HG02884 (cell line): Measurements from ENCODE around the gene CACNB4.

Experiments
- ATAC-seq: cut with Tn5 transposase; IDR thresholded peaks from one replicate; pipeline ENCODE4 v1.9.1; 2021; ENCODE audit warnings: mild to moderate bottlenecking, moderate library complexity; ENCODE audit not compliant: unreplicated experiment

The CACNB4 gene

GRCh38 chr2:151978709-151979108 lies 120.1 kb downstream of the CACNB4 start:
- ATAC-seq: no peak

GRCh38 chr2:151977631-151978030 lies 121.2 kb downstream of the CACNB4 start:
- ATAC-seq: no peak

- no peak for ATAC-seq
Observed at GRCh38 chr2:151976945-151977353, 121.9 kb downstream of the CACNB4 start.

GRCh38 chr2:151975460-151976414 lies 123.1 kb downstream of the CACNB4 start:
- no peak for ATAC-seq

- ATAC-seq: no peak
Observed at GRCh38 chr2:151974988-151975387, 123.9 kb downstream of the CACNB4 start.

GRCh38 chr2:151973901-151974199 lies 125.0 kb downstream of the CACNB4 start:
- no peak for ATAC-seq

- no peak for ATAC-seq
Observed at GRCh38 chr2:151973013-151973900, 125.6 kb downstream of the CACNB4 start.

GRCh38 chr2:151972241-151973012 lies 126.4 kb downstream of the CACNB4 start:
- ATAC-seq: no peak

- ATAC-seq: no peak
Observed at GRCh38 chr2:151971301-151972051, 127.4 kb downstream of the CACNB4 start.

GRCh38 chr2:151968770-151969470 lies 129.9 kb downstream of the CACNB4 start:
- no peak for ATAC-seq

- ATAC-seq: no peak
Observed at GRCh38 chr2:151967829-151968722, 130.8 kb downstream of the CACNB4 start.

GRCh38 chr2:151965884-151966283 lies 133.0 kb downstream of the CACNB4 start:
- ATAC-seq: no peak

- no peak for ATAC-seq
Observed at GRCh38 chr2:151961558-151961957, 137.3 kb downstream of the CACNB4 start.

- ATAC-seq: no peak
Observed at GRCh38 chr2:151959238-151959637, 139.6 kb downstream of the CACNB4 start.

- ATAC-seq: no peak
Observed at GRCh38 chr2:151953467-151953866, 145.4 kb downstream of the CACNB4 start.

GRCh38 chr2:151952691-151953456 lies 146.0 kb downstream of the CACNB4 start:
- ATAC-seq: no peak

- ATAC-seq: no peak
Observed at GRCh38 chr2:151947813-151948165, 151.1 kb downstream of the CACNB4 start.
